NCI-H82 treated with DMSO at 0.1 percent for 48 hours (cell line): ENCODE measurements around the gene CELF4.

Experiments
- DNase-seq: peaks from one replicate; lab custom pipeline; 2025; ENCODE audit not compliant: unreplicated experiment; lab: John Stamatoyannopoulos, UW

The CELF4 gene

GRCh38 chr18:37527395-37527794, 38.2 kb downstream of the CELF4 start:
- no peak for DNase-seq

- DNase-seq, result no peak
Observed at GRCh38 chr18:37525262-37525585, 40.4 kb downstream of the CELF4 start.

GRCh38 chr18:37524498-37525261, 40.9 kb downstream of the CELF4 start:
- no peak for DNase-seq

- no peak for DNase-seq
Observed at GRCh38 chr18:37524139-37524497, 41.5 kb downstream of the CELF4 start.

- DNase-seq, result no peak
Observed at GRCh38 chr18:37521510-37522465, 43.8 kb downstream of the CELF4 start.

GRCh38 chr18:37520508-37520907, 45.1 kb downstream of the CELF4 start:
- DNase-seq, result peak; percentile 19

- DNase-seq, result no peak
Observed at GRCh38 chr18:37519510-37520135, 46.0 kb downstream of the CELF4 start.

GRCh38 chr18:37516361-37516853, 49.2 kb downstream of the CELF4 start:
- DNase-seq, result no peak

- DNase-seq, result peak; percentile 17
Observed at GRCh38 chr18:37514953-37515352, 50.6 kb downstream of the CELF4 start.

GRCh38 chr18:37512400-37512799, 53.2 kb downstream of the CELF4 start:
- DNase-seq, result no peak

DNA sequence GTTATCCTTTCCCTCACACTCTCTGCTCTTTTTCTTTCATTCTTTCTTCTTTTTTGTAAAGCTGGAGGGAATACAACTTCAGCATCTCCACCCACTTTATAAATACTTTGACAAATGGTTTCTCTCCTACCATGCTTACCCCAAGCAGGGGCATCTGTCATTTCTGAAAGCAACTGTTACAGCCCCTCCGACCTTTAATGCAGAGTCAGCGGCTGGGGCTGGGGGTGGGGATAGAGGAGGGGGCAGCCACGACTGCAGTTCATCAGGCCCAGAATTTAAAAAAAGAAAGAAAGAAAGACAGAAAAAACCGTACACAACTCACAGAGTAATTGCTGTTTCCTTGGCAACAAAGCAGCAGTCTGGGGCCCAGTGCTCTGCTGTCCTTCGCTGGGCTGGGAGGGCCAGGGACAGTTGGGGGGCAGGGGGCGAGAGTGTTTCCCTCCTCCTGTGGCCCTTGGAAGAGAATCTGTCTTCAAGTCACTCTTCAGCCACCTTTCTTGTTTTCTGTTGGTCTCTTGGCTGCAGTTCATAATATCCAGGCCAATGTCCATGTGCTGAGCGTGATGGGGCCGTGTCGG, 53.8 kb downstream of the CELF4 start:
- no peak for DNase-seq

DNA sequence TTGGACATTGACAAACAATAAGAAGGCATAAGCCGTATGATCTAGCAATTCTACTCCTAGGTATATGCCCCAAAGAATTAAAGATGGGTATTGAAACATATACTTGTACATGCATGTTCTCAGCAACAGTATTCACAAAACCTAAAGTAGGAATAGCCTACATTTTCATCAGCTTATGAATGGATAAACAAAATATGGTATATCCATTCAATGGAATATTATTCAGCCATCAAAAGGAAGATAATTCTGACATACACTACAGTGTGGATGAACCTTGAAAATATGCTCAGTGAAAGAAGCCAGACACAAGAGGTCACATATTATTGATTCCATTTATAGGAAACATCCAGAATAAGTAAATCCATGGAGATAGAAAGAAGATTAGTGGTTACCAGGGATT, 56.0 kb downstream of the CELF4 start:
- DNase-seq, result no peak

DNA sequence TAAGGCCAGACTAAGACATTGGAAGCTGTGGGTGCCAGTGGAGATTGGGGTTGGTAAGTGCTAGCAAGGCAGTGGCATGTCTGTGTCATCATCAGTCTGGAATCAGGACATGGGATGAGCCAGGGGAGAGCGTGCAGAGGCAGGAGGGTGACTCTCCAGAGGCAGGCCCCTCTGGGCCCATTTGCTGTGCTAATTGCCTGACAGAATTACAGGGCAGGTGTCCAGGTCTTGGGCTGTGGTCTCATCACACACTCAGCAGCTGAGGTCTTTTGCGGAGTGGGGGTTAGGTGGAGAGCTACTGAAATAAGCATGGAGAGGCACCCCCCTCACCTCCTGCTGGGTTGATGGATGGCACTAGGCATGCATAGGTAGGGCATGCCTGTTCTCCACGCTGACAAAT, 57.4 kb downstream of the CELF4 start:
- DNase-seq, result no peak

GRCh38 chr18:37507239-37507638, 58.4 kb downstream of the CELF4 start:
- no peak for DNase-seq

GRCh38 chr18:37506001-37506400, 59.6 kb downstream of the CELF4 start:
- DNase-seq, result no peak

- no peak for DNase-seq
Observed at GRCh38 chr18:37505321-37505720, 60.3 kb downstream of the CELF4 start.

DNA sequence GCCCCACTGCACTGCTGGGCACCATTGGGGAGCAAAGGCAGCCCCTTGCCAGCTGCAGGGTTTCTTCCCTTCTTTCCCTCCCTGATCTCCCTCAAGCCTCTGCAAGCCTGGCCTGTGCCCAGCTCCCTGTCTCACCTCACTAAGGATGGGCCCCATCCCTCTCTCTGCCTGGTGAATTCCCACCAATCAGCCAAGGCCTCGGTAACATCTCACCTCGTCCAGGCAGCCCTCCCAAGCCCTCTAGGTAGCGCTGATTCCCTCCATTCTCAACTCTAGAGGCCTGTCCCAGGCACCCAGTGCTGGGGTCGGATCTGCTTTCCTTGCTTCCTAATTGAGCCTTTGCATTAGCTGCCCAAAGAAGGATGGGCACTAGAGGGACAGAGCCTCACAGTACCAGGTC, 63.0 kb downstream of the CELF4 start:
- no peak for DNase-seq

DNA sequence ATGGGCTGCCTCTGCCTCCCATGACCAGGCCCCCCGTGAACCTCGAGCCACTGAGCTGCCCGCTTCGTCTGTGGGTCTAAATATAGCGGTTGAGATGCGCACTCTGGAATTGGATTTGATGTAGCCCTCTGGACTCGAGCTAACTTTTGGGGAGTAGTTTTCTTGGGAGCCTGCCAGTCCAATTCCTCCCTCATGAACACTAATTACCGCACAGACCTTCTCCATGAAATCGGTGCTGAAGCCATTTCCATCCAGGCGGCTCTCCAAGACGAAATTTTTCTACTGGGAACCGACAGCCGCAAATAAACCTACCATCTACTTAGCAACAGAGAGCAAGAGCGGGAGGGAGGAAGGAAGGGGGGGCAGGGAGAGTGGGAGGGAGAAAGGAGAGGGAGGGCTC, 63.6 kb downstream of the CELF4 start:
- no peak for DNase-seq

- no peak for DNase-seq
Observed at GRCh38 chr18:37501136-37501535, 64.5 kb downstream of the CELF4 start.

- DNase-seq, result no peak
Observed at GRCh38 chr18:37499913-37500312, 65.7 kb downstream of the CELF4 start.

GRCh38 chr18:37499044-37499443, 66.6 kb downstream of the CELF4 start:
- DNase-seq, result no peak
